Hematopoietic multipotent progenitor cell treated with erythropoietin and hydrocortisone succinate and interleukin-3 and kit ligand, for 15 days (in vitro differentiated cells): ENCODE results near the gene AGAP1.
"Not testable (repeated sequence)": the region's sequence is repeated elsewhere in the genome, so short reads cannot be mapped to it uniquely, and the experiment has no call there.

Source experiments
- DNase-seq: peaks from one replicate; pipeline ENCODE4 v3.0.0-alpha.2; 2015; ENCODE audit warnings: low spot score

Gene AGAP1

DNA sequence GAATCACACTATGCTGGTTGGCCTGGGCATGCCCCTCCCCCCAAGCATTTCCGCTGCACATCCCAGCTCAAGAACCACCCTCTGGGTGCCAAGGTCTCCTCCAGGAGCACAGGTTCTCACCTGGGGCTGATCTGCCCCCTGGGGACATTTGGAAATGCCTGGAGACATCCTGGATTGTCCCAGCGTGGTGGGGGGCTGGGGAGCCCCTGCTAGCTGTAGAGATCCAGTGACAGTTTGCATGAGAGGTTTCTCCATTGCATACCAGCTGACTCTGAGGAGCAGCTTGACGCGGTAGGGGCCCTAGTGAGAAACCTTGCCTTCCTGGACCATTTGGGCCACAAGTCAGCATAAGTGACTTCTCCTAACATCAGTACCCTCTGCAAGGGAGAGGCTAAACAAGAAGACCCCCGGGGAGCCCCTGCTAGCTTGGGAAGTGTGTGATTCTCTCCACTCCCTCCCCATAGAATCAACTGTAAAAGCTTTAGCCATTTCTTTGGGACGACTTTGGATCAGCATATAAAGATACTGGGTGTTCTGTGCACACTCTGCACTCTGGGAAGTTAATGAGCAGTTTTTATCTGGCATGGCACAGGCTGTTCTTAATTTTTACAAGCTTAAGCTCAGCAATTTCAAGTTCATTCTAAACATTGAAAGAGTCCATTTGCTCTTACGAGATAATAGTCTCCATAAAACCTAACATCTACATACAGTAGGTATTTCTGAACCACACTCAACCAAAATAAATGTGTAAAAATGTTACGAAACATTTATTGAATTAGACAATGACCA lies 580.2 kb downstream of the AGAP1 start:
- DNase-seq = peak; percentile 28

- no peak for DNase-seq
Observed at GRCh38 chr2:236075802-236076201, 582.0 kb downstream of the AGAP1 start.

DNA sequence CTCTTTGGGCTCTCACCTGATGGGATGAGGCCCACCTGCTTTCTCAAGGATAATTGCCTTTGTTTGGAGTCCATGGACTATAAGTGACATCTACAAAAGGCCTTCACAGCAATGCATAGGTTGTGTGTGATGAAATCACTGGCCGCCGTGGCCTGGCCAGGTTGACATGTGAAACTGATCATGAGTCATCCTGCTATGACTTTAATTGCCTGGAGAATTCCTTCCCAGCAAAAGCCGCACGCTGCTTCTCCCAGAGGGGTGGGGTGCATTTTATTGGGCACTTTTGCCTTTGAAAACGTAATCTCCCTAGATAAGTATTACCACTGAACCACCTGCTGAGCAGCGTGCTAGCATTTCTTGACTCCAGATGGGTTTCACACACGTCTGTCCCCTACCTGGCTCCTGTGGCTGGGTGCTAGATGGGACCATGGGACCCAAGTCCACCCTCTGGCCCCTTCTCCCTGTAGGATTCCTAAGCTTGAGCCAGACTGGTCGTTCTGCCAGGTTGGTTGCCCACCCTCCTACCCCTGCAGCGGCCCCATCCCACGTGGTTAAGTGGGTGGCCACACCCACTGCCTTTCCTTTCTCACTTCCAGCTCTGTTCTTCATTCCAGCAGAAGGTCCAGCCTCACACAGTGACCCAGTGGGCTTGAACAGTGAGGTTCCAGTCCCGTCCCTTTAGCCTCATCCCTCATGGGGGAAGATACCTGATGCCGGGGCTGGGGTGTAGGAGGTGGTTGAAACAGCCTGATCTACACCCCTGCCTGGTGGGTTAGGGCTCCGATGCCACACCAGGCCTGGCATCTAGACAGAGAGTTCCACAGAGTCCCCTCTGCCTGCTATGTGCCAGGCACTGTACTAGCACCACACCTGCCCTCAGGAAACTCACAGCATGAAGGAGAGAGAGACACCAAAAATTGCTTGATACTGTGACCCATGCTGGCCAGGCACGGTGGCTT lies 584.7 kb downstream of the AGAP1 start:
- no peak for DNase-seq

DNA sequence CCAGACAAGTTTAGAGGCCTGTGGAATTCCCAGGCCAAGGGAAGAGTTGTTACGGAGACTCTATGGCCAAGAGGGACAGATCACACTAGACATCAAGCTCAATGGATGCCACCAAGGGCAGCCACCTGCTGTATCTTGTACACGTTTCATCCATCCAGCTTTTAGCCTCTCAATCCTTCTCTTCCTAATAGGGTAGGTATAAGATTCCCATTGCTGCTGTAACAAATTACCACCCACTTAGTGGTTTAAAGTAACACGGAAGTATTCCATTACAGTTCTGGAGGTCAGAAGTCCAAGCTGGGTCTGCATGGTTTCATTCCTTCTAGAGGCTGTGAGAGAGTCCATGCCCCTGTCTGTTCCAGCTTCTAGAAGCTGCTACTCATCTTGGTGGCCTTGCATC lies 586.6 kb downstream of the AGAP1 start:
- no peak for DNase-seq

GRCh38 chr2:236081171-236081570 lies 587.3 kb downstream of the AGAP1 start:
- DNase-seq = no peak

- DNase-seq = no peak
Observed at GRCh38 chr2:236082061-236082460, 588.2 kb downstream of the AGAP1 start.

DNA sequence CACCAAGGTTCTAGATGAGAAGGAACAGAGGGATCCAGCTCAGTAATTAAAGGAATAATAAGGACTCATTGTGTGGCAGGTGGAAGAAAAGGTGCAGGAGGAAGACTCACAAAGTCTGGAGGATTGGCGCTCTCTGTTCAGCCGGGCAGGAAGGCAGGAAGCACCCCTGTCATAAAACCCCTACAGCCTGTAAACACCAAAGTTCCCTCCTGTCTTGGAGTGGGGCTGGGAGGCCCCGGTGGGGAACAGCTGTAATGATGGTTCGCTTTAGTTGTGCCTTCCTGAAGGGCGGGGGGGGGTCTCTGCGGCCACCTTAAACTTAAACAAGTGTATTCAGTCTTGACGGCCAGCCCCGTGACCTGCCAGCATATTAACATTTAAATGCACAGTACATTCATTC lies 590.1 kb downstream of the AGAP1 start:
- no peak for DNase-seq

GRCh38 chr2:236085211-236085610 lies 591.4 kb downstream of the AGAP1 start:
- no peak for DNase-seq

DNA sequence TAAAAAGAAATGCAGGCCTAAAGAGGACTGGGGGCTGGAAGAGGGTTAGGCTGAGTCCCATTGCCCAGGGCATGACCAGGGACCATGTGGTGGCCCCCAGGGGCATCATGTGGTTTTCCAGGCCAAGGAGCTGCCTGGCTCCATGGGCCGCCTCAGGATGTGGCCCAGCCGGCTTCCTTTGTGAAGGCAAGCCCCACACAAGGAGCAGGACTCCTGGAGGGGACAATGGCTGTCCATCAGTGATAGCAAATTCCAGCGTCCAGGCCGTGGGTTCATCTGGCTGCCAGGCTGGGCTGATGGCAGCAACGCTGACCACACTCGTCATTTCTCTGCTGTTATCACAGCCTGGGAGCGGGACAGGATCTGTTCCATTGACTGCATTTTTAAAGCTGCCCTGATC lies 591.8 kb downstream of the AGAP1 start:
- DNase-seq = no peak

DNA sequence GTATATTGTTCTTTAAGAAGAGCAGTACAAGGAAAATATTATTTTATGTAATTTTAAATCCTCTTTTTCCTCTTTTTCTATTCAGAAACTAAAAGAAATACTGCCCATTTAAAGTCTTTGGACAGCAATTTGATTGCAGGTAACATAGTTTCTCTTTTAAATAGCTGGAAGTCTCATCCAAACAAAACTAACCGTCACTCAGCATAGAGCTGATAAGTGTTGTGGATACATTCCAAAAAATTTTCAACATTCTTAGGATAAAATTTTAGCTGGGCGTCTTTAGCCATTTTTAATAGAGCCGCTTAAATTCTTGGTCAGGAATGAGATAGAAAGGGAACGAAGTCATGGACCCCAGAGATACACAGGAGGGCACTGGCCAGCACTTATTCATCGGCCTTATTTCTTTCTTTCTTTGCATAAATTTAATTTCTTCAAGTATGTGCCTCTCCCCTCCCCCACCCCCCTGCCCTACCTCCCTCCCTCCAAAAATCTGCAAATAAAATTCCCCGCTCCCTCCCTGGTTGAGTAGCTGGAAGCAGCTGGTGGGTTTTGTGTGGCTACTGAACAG lies 592.6 kb downstream of the AGAP1 start:
- DNase-seq = no peak

DNA sequence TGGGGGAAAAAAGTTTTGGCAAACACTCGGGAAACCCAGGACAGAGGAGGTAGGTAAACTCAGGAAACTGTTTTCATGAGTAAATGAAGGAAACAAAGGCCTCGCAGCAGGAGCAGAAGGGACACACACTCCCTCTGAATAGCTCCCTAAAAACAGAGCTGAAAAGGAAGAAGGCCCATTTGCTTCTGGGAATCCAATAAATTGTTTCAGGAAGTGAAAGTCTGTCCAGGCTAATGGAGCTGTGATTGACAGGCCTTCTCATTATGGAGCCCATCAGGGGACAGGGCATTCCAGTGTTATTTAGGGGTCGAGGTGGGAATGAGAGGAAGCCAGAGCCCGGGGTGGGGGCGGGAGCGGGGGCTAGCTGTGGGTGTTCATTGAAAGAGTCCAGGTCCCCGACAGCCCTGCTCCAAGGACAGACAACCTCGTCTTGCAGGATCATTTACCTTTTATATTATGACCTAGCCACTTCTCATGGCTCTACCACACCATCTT lies 593.2 kb downstream of the AGAP1 start:
- DNase-seq = no peak

DNA sequence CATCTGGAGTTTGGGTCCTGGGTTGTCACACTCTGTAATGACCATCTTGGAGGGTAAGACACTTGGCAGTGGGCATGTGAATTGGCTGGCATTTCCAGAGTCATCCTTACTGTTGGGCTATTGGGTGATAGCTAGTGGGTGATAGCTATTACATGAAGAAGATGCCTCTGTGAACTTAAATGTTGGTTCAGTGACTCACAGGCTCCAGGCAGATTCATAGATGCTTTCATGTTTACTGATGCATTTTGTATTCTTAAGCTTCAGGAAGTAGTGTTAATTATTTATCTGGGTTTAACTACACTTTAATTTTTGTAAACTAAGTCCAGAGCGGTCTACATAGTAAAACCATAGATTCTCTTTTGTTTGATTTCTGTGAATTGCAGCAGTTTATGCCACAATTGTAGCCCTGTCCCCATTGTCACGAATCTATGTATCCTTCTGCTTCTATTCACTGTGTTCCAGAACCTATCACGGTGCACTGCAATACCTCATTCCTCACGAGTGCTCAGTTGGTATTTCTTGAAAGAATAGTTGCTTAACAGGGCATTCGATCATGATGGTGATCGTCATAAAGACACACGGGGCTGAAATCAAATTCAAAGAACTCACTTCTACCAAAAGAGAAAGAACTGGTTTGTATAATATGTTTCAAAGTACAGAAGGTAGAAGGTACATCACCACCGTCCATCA lies 594.7 kb downstream of the AGAP1 start:
- DNase-seq = no peak

DNA sequence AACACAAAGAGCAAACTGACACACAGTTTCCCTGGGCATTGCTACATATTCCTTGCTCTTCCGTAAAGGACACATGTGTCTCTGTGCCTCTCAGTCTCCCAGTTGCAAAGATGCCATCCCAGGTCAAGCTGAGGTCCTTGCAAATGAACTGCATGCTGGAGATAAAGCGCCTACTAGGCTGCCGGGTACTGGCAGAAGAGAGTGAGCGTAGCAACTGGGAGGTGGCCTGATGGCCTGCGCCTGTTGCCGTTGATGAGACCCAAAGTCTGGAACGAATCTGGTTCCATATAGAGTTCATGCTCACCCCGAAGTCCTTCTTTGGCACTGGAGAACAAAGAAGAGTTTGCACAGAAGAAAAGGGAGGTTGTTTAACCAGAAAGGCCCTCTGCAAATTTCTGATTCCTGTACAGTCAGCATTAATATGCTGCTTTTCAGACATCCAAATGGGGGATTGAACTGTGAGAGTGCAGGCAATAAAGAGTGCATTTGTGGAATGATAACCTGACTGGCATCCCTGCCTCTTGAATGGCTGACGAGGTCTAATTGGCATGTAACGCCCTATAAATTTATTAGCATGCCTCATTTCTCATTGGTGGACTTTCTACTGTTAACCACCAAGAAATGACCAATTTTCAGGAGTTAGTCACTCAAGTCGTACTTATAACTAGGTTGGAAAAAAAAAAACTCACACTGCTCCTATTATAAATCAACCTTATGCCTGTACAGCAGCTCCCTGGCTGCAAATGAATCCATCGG lies 595.6 kb downstream of the AGAP1 start:
- no peak for DNase-seq

- DNase-seq = no peak
Observed at GRCh38 chr2:236090027-236090382, 596.2 kb downstream of the AGAP1 start.

- not testable (repeated sequence) for DNase-seq
Observed at GRCh38 chr2:236090826-236091225, 597.0 kb downstream of the AGAP1 start.

DNA sequence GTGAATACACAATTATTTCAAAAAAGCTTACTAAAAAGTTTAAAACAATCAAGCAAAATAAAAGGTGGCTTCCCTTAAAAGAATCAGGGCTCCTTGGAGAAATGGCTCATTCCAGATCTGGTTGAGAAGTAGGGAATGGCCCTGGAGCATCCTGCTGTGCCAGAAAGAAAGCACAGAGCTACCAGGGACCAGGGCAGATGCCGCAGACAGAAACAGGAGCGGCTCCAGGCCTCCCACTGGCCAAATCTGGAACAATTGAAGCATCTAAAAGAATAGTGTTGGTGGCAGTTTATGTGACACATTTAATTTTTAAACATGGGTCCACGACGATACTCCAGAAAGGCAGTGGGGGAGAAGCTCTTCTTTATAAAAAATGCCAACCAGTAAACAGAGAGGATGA lies 598.9 kb downstream of the AGAP1 start:
- DNase-seq = no peak

GRCh38 chr2:236093134-236093533 lies 599.3 kb downstream of the AGAP1 start:
- DNase-seq = no peak

GRCh38 chr2:236095504-236095903 lies 601.7 kb downstream of the AGAP1 start:
- DNase-seq = no peak

DNA sequence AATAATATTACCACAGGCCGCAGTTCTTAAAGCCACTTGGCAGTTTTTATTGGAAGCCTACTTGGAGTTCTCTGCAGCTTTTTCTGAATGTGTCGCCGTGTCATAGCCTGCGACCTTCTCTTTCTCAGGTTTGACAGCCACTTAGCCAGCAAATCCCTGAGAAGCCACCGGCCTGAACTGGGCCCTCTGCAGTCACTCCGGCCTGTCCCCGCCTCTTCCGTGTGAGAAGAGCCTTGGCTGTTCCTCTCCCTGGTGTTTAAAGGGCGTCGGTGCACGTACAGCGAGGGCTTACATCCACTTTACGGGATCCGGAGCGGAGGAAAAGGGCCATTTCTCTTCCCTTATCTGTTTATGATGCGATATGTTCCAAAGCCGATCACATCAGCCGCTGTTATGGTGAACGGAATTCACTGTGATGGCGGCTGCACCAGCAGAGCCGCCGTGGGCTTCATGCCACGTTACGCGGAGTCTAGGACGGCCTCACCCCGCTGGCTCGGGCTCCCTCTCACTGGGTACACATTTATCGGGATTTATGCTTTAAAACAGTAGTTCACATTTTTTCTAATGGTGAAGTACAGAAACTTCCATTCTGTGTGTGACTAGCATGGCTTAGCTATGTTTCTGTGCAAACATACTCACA lies 607.6 kb downstream of the AGAP1 start:
- no peak for DNase-seq

DNA sequence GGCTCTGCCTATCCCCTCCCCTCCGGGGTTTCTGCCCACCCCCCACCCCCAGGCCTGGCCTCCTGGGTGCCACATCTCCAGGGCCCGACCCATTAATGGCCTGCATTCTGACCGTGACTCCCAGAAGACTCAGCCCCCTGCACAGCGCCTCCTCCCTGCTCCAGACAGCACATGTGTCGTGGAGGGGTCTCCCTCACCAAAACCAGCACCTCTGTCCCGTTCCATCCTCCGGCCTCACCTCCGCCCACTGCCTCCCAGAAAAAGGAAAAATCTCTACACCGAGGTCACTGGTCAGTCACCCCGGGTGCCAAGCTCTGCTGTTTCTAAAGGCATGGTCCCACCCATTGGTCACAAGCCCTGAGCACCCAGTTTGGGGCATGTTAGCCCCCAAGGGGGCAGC lies 609.1 kb downstream of the AGAP1 start:
- DNase-seq = no peak

DNA sequence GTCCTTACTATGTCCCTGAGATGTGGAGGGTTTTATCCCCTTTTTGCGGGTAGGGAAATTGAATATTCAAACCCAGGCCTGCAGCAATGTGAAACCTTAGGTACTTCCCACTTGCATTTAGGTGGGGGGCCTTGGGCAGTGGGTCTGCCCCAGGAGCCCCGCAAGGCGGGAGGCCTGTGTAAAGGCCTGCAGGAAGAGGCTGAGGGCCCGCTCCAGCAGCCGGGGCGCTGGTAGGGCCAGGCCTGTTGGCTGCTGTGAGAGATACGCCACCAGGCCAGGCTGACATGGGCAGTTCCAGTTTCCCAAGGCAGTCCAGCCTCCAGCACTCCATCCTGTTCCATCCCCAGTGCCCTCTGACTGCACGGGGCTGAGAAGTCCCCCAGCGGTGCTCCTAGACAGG lies 610.1 kb downstream of the AGAP1 start:
- DNase-seq = no peak
